HEK293 (cell line): ENCODE results near the gene OTUD6A.

Source experiments
- CTCF ChIA-PET: fragments of 350-600 bp; formaldehyde crosslinking; extraction: SDS; loops from one replicate; lab custom pipeline; 2021; ENCODE audit warnings: antibody characterized with exemption; lab: Yijun Ruan, JAX
- POLR2A ChIA-PET: fragments of 300-600 bp; formaldehyde crosslinking; extraction: SDS; loops from one replicate; lab custom pipeline; 2020; ENCODE audit warnings: antibody characterized with exemption, inconsistent platforms; lab: Yijun Ruan, JAX
- H3K27ac ChIP-seq: fragments of 200-500 bp; sonication (Bioruptor generic); 2 replicates; pipeline ENCODE4 v1.5.1; 2014; ENCODE audit warnings: low read depth, low read length, control low read depth, inconsistent platforms; ENCODE audit errors: extremely low read depth
- H3K36me3 ChIP-seq, 2 experiments: fragments of 200-500 bp in 1 of 2; sonication (Bioruptor generic) in 1 of 2; 1 replicate in 1 of 2; 2 replicates in 1 of 2; pipeline ENCODE4 v1.5.1; 2014 to 2017; ENCODE audit warnings: inconsistent platforms in 2 of 2, low read length in 2 of 2; ENCODE audit not compliant: control insufficient read depth in 2 of 2, insufficient read depth in 1 of 2
- H3K4me1 ChIP-seq: fragments of 200-500 bp; sonication (Bioruptor generic); 2 replicates; pipeline ENCODE4 v1.5.1; 2014; ENCODE audit warnings: mild to moderate bottlenecking, low read length, inconsistent platforms; ENCODE audit not compliant: control insufficient read depth, insufficient read depth
- H3K4me3 ChIP-seq: 2 replicates; pipeline ENCODE4 v1.5.1; 2011; ENCODE audit warnings: low read depth, mild to moderate bottlenecking, control low read depth, low read length, moderate library complexity
- H3K9me3 ChIP-seq: fragments of 200-500 bp; sonication (Bioruptor generic); 2 replicates; pipeline ENCODE4 v1.5.1; 2014; ENCODE audit warnings: low read depth, low read length, inconsistent platforms; ENCODE audit not compliant: control insufficient read depth, insufficient read depth
- SP7 ChIP-seq: fragments of 450-650 bp; formaldehyde crosslinking; IDR thresholded peaks from 2 replicates; pipeline ENCODE4 v1.5.1; 2016; ENCODE audit warnings: missing biosample characterization, missing genetic modification characterization
- WT1 ChIP-seq: fragments of 450-650 bp; formaldehyde crosslinking; IDR thresholded peaks from 2 replicates; pipeline ENCODE4 v1.5.1; 2016; ENCODE audit warnings: missing biosample characterization, missing genetic modification characterization
- ZBTB17 ChIP-seq: fragments of 450-650 bp; formaldehyde crosslinking; IDR thresholded peaks from 2 replicates; pipeline ENCODE4 v1.5.1; 2016; ENCODE audit warnings: missing biosample characterization, missing genetic modification characterization
- ZNF10 ChIP-seq: fragments of 450-650 bp; formaldehyde crosslinking; IDR thresholded peaks from 2 replicates; pipeline ENCODE4 v1.5.1; 2017; ENCODE audit warnings: missing biosample characterization, missing genetic modification characterization
- ZNF169 ChIP-seq: fragments of 450-650 bp; formaldehyde crosslinking; IDR thresholded peaks from 2 replicates; pipeline ENCODE4 v1.5.1; 2016; ENCODE audit warnings: missing biosample characterization, missing genetic modification characterization
- ZNF175 ChIP-seq: fragments of 450-650 bp; formaldehyde crosslinking; IDR thresholded peaks from 2 replicates; pipeline ENCODE4 v1.5.1; 2016; ENCODE audit warnings: missing biosample characterization, missing genetic modification characterization
- ZNF19 ChIP-seq: fragments of 450-650 bp; formaldehyde crosslinking; IDR thresholded peaks from 2 replicates; pipeline ENCODE4; 2016; ENCODE audit warnings: missing biosample characterization, missing genetic modification characterization, low read depth
- ZNF239 ChIP-seq: fragments of 450-650 bp; formaldehyde crosslinking; IDR thresholded peaks from 2 replicates; pipeline ENCODE4 v1.5.1; 2016; ENCODE audit warnings: missing biosample characterization, missing genetic modification characterization
- ZNF24 ChIP-seq: fragments of 450-650 bp; formaldehyde crosslinking; IDR thresholded peaks from 2 replicates; pipeline ENCODE4 v1.5.1; 2016; ENCODE audit warnings: missing biosample characterization, missing genetic modification characterization
- ZNF354C ChIP-seq: fragments of 450-650 bp; formaldehyde crosslinking; IDR thresholded peaks from 2 replicates; pipeline ENCODE4 v1.5.1; 2016; ENCODE audit warnings: missing biosample characterization, missing genetic modification characterization, low read depth, borderline replicate concordance
- ZNF366 ChIP-seq: fragments of 450-650 bp; formaldehyde crosslinking; conservative IDR thresholded peaks from 2 replicates; pipeline ENCODE4 v1.5.1; 2016; ENCODE audit warnings: missing biosample characterization, missing genetic modification characterization
- ZNF433 ChIP-seq: fragments of 450-650 bp; formaldehyde crosslinking; IDR thresholded peaks from 2 replicates; pipeline ENCODE4 v1.5.1; 2016; ENCODE audit warnings: missing biosample characterization, missing genetic modification characterization, low read depth
- ZNF473 ChIP-seq: fragments of 450-650 bp; formaldehyde crosslinking; IDR thresholded peaks from 2 replicates; pipeline ENCODE4 v1.5.1; 2017; ENCODE audit warnings: missing biosample characterization, missing genetic modification characterization
- ZNF510 ChIP-seq: fragments of 450-650 bp; formaldehyde crosslinking; IDR thresholded peaks from 2 replicates; pipeline ENCODE4 v1.5.1; 2018; ENCODE audit warnings: mild to moderate bottlenecking, missing genetic modification characterization, missing biosample characterization; ENCODE audit not compliant: insufficient replicate concordance
- ZNF514 ChIP-seq: fragments of 450-650 bp; formaldehyde crosslinking; IDR thresholded peaks from 2 replicates; pipeline ENCODE4 v1.5.1; 2016; ENCODE audit warnings: missing biosample characterization, missing genetic modification characterization
- ZNF544 ChIP-seq: fragments of 450-650 bp; formaldehyde crosslinking; IDR thresholded peaks from 2 replicates; pipeline ENCODE4 v1.5.0; 2017; ENCODE audit warnings: missing biosample characterization, missing genetic modification characterization
- ZNF623 ChIP-seq: fragments of 450-650 bp; formaldehyde crosslinking; IDR thresholded peaks from 2 replicates; pipeline ENCODE4 v1.5.1; 2016; ENCODE audit warnings: missing biosample characterization, missing genetic modification characterization
- ZNF654 ChIP-seq: fragments of 450-650 bp; formaldehyde crosslinking; IDR thresholded peaks from 2 replicates; pipeline ENCODE4 v1.5.1; 2016; ENCODE audit warnings: low read depth, missing biosample characterization, missing genetic modification characterization
- ZNF677 ChIP-seq: fragments of 450-650 bp; IDR thresholded peaks from 2 replicates; pipeline ENCODE4 v1.5.0; 2018; ENCODE audit warnings: missing biosample characterization, mild to moderate bottlenecking, missing genetic modification characterization, moderate library complexity
- ZNF791 ChIP-seq: fragments of 450-650 bp; formaldehyde crosslinking; IDR thresholded peaks from 2 replicates; pipeline ENCODE4 v1.5.1; 2016; ENCODE audit warnings: missing biosample characterization, missing genetic modification characterization
- TF ChIP-seq, protein P1 (sequence below): fragments of 450-650 bp; formaldehyde crosslinking; IDR thresholded peaks from 2 replicates; pipeline ENCODE4 v1.5.1; 2016; ENCODE audit warnings: missing biosample characterization, missing genetic modification characterization
- TF ChIP-seq, protein P2 (sequence below): fragments of 450-650 bp; formaldehyde crosslinking; IDR thresholded peaks from 2 replicates; pipeline ENCODE4 v1.5.1; 2016; ENCODE audit warnings: missing biosample characterization, missing genetic modification characterization, low read depth
- TF ChIP-seq, protein P3 (sequence below): fragments of 450-650 bp; formaldehyde crosslinking; IDR thresholded peaks from 2 replicates; pipeline ENCODE4 v1.5.1; 2016; ENCODE audit warnings: missing biosample characterization, missing genetic modification characterization

OTUD6A gene

DNA sequence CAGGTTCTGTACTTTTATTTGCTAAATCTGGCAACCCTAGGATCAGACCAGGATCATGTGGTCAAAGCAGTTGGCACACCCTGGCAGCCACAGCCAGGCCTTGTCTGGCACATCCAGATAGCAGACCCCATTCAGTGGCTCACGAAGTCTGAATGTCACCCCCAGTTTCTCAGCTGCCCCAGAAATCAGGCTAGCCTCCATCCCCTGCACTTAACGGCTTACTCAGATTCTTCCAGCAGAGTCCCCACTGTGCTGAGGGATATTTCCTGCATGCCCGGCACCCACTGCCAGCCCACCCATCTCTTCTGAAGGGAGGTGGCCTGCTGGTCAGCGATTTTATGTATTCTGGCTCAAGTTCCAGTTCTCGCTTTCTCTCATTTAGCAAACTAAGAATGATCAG lies 7.9 kb upstream of the OTUD6A start (continued):
- TF ChIP-seq ZNF175 (tag by site-specific recombination) (no peak), ZBTB17 (tag by site-specific recombination) (no peak), ZNF677 (tag by site-specific recombination) (no peak), ZNF354C (tag by site-specific recombination) (no peak), ZNF473 (tag by site-specific recombination) (no peak), ZNF433 (tag by site-specific recombination) (no peak), ZNF169 (tag by site-specific recombination) (no peak), ZNF544 (tag by site-specific recombination) (no peak), SP7 (tag by site-specific recombination) (no peak), ZNF623 (tag by site-specific recombination) (no peak), ZNF654 (tag by site-specific recombination) (no peak)
- TF ChIP-seq, protein P1, sequence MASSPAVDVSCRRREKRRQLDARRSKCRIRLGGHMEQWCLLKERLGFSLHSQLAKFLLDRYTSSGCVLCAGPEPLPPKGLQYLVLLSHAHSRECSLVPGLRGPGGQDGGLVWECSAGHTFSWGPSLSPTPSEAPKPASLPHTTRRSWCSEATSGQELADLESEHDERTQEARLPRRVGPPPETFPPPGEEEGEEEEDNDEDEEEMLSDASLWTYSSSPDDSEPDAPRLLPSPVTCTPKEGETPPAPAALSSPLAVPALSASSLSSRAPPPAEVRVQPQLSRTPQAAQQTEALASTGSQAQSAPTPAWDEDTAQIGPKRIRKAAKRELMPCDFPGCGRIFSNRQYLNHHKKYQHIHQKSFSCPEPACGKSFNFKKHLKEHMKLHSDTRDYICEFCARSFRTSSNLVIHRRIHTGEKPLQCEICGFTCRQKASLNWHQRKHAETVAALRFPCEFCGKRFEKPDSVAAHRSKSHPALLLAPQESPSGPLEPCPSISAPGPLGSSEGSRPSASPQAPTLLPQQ (tag by site-specific recombination) = no peak

DNA sequence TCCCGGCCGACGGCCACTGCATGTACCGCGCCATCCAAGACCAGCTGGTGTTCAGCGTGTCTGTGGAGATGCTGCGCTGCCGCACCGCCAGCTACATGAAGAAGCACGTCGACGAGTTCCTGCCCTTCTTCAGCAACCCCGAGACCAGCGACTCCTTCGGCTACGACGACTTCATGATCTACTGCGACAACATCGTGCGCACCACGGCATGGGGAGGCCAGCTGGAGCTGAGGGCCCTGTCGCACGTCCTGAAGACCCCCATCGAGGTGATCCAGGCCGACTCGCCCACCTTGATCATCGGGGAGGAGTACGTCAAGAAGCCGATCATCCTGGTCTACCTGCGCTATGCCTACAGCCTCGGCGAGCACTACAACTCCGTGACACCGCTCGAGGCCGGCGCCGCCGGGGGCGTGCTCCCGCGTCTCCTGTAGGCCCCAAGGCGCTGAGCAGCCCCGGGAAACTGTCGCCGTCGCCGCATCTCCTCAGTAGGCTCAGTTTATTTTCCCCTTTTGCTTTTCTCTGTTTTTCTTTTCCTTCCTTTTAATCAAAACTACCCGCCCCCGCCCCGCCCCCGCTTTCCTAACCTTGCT lies 799 bp downstream of the OTUD6A start:
- Histone ChIP-seq H3K36me3 (no peaks in the 10 kb centered on the region), H3K4me1 (no peaks in the 10 kb centered on the region), H3K4me3 (no peak overlapping the region), H3K9me3 (no peaks in the 10 kb centered on the region; the same call in 1 of the 2 replicates), H3K27ac (no peak overlapping the region)
- POLR2A ChIA-PET = no interaction called here
- TF ChIP-seq ZNF19 (tag by site-specific recombination) (no peak), ZNF510 (tag by site-specific recombination) (no peak)
- CTCF ChIA-PET = no interaction called here

DNA sequence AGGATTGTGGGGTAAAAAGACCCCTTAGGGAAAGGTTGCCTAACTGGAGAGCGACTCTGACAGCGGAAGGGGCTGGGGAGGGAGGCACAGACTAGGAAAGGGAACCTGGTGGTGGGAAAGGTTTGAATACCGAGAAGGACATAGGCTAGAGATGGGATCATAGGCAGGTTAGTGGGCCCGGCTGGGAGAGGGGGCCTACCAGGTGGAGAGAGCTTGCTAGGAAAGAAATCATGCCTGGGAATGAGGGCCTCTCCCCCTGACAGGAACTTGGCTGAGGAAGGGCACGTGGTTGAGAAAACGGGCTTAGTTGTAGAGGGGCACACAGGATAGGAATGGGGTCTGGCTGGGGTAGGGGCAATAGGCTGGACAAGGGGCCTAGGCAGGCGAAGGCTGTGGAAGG lies 4.4 kb downstream of the OTUD6A start:
- Histone ChIP-seq H3K4me1 (no peaks in the 10 kb centered on the region), H3K27ac (no peak overlapping the region), H3K4me3 (no peak overlapping the region), H3K9me3 (no peaks in the 10 kb centered on the region; the same call in 1 of the 2 replicates), H3K36me3 (no peaks in the 10 kb centered on the region)
- POLR2A ChIA-PET = no interaction called here
- CTCF ChIA-PET = interaction anchor here (0.7 kb wide), 2 partner anchors 31 to 159 kb away, joined by 3 to 4 read pairs; no protein-coding TSS in a partner anchor
- TF ChIP-seq ZNF791 = no peak
- TF ChIP-seq, protein P2, sequence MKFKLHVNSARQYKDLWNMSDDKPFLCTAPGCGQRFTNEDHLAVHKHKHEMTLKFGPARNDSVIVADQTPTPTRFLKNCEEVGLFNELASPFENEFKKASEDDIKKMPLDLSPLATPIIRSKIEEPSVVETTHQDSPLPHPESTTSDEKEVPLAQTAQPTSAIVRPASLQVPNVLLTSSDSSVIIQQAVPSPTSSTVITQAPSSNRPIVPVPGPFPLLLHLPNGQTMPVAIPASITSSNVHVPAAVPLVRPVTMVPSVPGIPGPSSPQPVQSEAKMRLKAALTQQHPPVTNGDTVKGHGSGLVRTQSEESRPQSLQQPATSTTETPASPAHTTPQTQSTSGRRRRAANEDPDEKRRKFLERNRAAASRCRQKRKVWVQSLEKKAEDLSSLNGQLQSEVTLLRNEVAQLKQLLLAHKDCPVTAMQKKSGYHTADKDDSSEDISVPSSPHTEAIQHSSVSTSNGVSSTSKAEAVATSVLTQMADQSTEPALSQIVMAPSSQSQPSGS (tag by site-specific recombination) = no peak
- no peak for TF ChIP-seq WT1 (tag by site-specific recombination)
- TF ChIP-seq ZNF24 (tag by site-specific recombination) = no peak
- no peak for TF ChIP-seq ZNF239
- TF ChIP-seq ZNF366 (tag by site-specific recombination) = no peak
- TF ChIP-seq, protein P3, sequence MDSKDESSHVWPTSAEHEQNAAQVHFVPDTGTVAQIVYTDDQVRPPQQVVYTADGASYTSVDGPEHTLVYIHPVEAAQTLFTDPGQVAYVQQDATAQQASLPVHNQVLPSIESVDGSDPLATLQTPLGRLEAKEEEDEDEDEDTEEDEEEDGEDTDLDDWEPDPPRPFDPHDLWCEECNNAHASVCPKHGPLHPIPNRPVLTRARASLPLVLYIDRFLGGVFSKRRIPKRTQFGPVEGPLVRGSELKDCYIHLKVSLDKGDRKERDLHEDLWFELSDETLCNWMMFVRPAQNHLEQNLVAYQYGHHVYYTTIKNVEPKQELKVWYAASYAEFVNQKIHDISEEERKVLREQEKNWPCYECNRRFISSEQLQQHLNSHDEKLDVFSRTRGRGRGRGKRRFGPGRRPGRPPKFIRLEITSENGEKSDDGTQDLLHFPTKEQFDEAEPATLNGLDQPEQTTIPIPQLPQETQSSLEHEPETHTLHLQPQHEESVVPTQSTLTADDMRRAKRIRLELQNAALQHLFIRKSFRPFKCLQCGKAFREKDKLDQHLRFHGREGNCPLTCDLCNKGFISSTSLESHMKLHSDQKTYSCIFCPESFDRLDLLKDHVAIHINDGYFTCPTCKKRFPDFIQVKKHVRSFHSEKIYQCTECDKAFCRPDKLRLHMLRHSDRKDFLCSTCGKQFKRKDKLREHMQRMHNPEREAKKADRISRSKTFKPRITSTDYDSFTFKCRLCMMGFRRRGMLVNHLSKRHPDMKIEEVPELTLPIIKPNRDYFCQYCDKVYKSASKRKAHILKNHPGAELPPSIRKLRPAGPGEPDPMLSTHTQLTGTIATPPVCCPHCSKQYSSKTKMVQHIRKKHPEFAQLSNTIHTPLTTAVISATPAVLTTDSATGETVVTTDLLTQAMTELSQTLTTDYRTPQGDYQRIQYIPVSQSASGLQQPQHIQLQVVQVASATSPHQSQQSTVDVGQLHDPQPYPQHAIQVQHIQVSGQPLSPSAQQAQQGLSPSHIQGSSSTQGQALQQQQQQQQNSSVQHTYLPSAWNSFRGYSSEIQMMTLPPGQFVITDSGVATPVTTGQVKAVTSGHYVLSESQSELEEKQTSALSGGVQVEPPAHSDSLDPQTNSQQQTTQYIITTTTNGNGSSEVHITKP (tag by site-specific recombination) = no peak
- no peak for TF ChIP-seq ZNF354C (tag by site-specific recombination)
- no peak for TF ChIP-seq ZNF10 (tag by site-specific recombination)
- TF ChIP-seq ZNF514 (tag by site-specific recombination) = no peak
